Lower lobe of right lung (tissue), 2 donors: ENCODE measurements around the gene ANKDD1B. TPM values are rescaled to one million over a fixed set of nuclear protein-coding genes. Genes with fewer than 3 reads are reported as not detected.
A peak's percentile ranks its signal among the peaks of the same experiment; 100 is the strongest.
"Not testable (repeated sequence)": the region's sequence is repeated elsewhere in the genome, so short reads cannot be mapped to it uniquely, and the experiment has no call there.

Source experiments
- ATAC-seq, 2 donors: fragments of 200-7000 bp; cut with Tn5 transposase; one replicate each; pipeline ENCODE4 v1.9.1; 2020 to 2022; ENCODE audit warnings: mild to moderate bottlenecking in 2 of 2, moderate library complexity in 2 of 2
- DNase-seq: peaks from one replicate; pipeline ENCODE4 v3.0.0-alpha.2; 2020
- H3K27ac ChIP-seq: fragments of 200-600 bp; one replicate; pipeline ENCODE4 v1.8.0; 2022
- H3K27me3 ChIP-seq: fragments of 200-600 bp; one replicate; pipeline ENCODE4 v1.8.0; 2022; ENCODE audit warnings: low read depth
- H3K36me3 ChIP-seq: fragments of 200-600 bp; one replicate; pipeline ENCODE4 v1.8.0; 2022; ENCODE audit warnings: mild to moderate bottlenecking
- H3K4me1 ChIP-seq: fragments of 200-600 bp; one replicate; pipeline ENCODE4 v1.8.0; 2022
- H3K4me3 ChIP-seq: fragments of 200-600 bp; one replicate; pipeline ENCODE4 v1.8.0; 2022; ENCODE audit warnings: mild to moderate bottlenecking
- H3K9me3 ChIP-seq: fragments of 200-600 bp; one replicate; pipeline ENCODE4 v1.8.0; 2022
- CTCF ChIP-seq: fragments of 200-600 bp; IDR thresholded peaks from one replicate; pipeline ENCODE4 v1.8.0; 2022; ENCODE audit warnings: antibody characterized with exemption, mild to moderate bottlenecking
- intact Hi-C: fragments of 100-400 bp; cut with DNase I; formaldehyde crosslinking; loops from one replicate; pipeline ENCODE4 v1.11.0; 2022
- total RNA-seq: library from RNA; stranded (reverse); fragmentation: NEBNext Ultra II Directional; extraction: Animal tissue kit (Norgen Biotek cat#: 25700); gene quantifications from one replicate; pipeline ENCODE4 v1.2.1, GENCODE V29; 2021
- donor health status: DM: no; HTN: yes; CAD: no; lungs with severe emphysema.

Gene ANKDD1B
- total RNA-seq, 1 donor from 2014 or later: 4.3 TPM

GRCh38 chr5:75686480-75686879, 75.2 kb downstream of the ANKDD1B start:
- ATAC-seq: no peak
- Histone ChIP-seq H3K36me3 (peaks cover 59% of the 10 kb centered on the region), H3K27me3 (no peaks in the 10 kb centered on the region), H3K9me3 (no peaks in the 10 kb centered on the region), H3K27ac (no peak overlapping the region), H3K4me1 (no peaks in the 10 kb centered on the region), H3K4me3 (no peak overlapping the region)
- no peak for TF ChIP-seq CTCF
- intact Hi-C loops: no loop called here
- no peak for DNase-seq

DNA sequence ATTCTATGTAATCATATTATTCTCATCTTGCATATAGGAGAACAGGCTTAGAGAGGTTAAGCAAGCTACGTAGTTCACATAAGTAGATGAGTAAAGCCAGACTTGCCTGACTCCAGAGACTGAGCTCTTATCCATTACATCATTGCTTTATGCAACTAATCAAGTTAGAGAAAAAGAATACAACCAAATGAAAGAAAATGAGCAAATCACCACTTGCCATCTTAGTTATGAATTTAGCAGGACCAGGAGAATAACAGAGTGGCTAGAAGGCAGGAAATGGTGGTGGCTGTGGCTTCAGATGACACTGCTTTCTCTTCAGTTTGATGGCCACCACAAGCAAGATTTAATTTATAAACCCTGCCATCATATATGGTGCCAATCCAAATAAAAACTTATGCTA, 79.4 kb downstream of the ANKDD1B start:
- intact Hi-C loops: no loop called here
- no peak for TF ChIP-seq CTCF
- H3K4me3 ChIP-seq: no peak overlapping the region
- no peaks in the 10 kb centered on the region for H3K9me3 ChIP-seq
- H3K4me1 ChIP-seq: no peaks in the 10 kb centered on the region
- H3K27me3 ChIP-seq: no peaks in the 10 kb centered on the region
- DNase-seq: no peak
- no peak for ATAC-seq
- peaks cover 70% of the 10 kb centered on the region for H3K36me3 ChIP-seq
- no peak overlapping the region for H3K27ac ChIP-seq

DNA sequence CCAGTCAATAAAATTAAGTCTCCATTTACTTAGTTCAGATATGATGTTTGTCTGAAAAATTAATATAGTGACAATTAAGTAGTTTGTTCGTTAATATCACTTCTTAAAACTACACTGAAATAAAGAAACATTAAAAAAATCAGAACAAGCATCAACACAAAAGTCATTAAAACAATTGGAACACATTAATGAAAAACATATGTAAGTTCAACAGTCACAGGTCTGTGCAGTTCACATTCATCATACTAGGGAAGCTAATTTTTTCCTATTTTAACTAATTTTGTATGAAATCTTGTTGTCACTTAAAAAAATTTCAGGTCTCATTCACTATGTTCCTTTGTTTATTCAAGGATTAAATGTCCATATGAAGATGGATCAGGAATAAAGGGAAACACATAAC, 83.5 kb downstream of the ANKDD1B start:
- ATAC-seq: no peak
- Histone ChIP-seq H3K9me3 (no peaks in the 10 kb centered on the region), H3K27ac (no peak overlapping the region), H3K4me1 (no peaks in the 10 kb centered on the region), H3K36me3 (peaks cover 30% of the 10 kb centered on the region), H3K27me3 (no peaks in the 10 kb centered on the region), H3K4me3 (no peak overlapping the region)
- TF ChIP-seq CTCF: no peak
- DNase-seq: no peak
- intact Hi-C loops: no loop called here

- DNase-seq, ATAC-seq, intact Hi-C loops, H3K27me3 ChIP-seq, H3K27ac ChIP-seq, H3K9me3 ChIP-seq, H3K4me1 ChIP-seq, H3K4me3 ChIP-seq: not testable (repeated sequence)
- H3K36me3 ChIP-seq: peaks cover 20% of the 10 kb centered on the region
These were observed 84.5 kb downstream of the ANKDD1B start for GRCh38 chr5:75695472-75696351.

GRCh38 chr5:75701856-75702255, 90.6 kb downstream of the ANKDD1B start:
- no peak overlapping the region for H3K4me3 ChIP-seq
- no peaks in the 10 kb centered on the region for H3K4me1 ChIP-seq
- H3K36me3 ChIP-seq: peaks cover 39% of the 10 kb centered on the region
- no peak for TF ChIP-seq CTCF
- no peaks in the 10 kb centered on the region for H3K27me3 ChIP-seq
- DNase-seq (no peak), ATAC-seq (no peak)
- H3K27ac ChIP-seq: no peak overlapping the region
- H3K9me3 ChIP-seq: no peaks in the 10 kb centered on the region
- intact Hi-C loops: no loop called here

DNA sequence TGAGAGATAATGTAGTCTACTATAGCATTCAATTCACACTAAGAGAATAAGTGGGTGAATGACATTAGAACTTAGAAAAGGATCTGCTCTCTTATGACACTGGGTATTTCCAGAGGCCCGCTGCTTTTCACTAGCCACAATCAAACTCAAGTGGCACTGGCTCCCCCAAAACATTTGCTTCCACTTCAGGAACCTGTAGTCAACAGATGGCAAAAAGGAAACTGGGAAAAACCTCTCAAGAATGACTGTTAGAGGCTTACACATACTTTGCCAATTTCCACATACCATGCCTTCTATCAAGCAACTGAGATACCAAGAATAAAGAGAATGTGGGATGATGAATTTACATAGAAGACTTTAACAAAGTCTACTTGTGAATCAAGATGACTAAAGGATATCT, 94.8 kb downstream of the ANKDD1B start:
- no peak for TF ChIP-seq CTCF
- Histone ChIP-seq H3K27me3 (no peaks in the 10 kb centered on the region), H3K36me3 (peaks cover 60% of the 10 kb centered on the region), H3K27ac (no peak overlapping the region), H3K4me1 (no peaks in the 10 kb centered on the region), H3K4me3 (no peak overlapping the region), H3K9me3 (no peaks in the 10 kb centered on the region)
- ATAC-seq (peak in 1 of 2 donors; percentile 12), DNase-seq (no peak)
- intact Hi-C loops: no loop called here
